Keratinocyte (primary cell): ENCODE results near the gene PCNX1. TPM values are rescaled to one million over a fixed set of nuclear protein-coding genes. Genes with fewer than 3 reads are reported as not detected.

ENCODE experiments used
- DNase-seq: peaks from one replicate; pipeline ENCODE4 v3.0.0-alpha.2; 2011; ENCODE audit warnings: low read depth, missing footprints, low spot score
- FAIRE-seq: peaks from 2 replicates; lab custom pipeline; 2011; peaks lifted over from hg19 to GRCh38; lab: Jason Lieb, UNC
- H2AFZ ChIP-seq: 2 replicates; pipeline ENCODE4 v1.6.0; 2012; ENCODE audit warnings: low read length, control low read depth, inconsistent platforms; ENCODE audit not compliant: control insufficient read depth
- H3K27ac ChIP-seq: 2 replicates; pipeline ENCODE4 v1.5.1; 2011; ENCODE audit warnings: low read length; ENCODE audit not compliant: control insufficient read depth, insufficient read depth
- H3K27me3 ChIP-seq: 3 replicates; pipeline ENCODE4 v1.6.0; 2011; ENCODE audit warnings: low read length; ENCODE audit not compliant: control insufficient read depth, insufficient read depth; ENCODE audit errors: extremely low read depth
- H3K36me3 ChIP-seq, 2 experiments: 2 replicates in 1 of 2; 3 replicates in 1 of 2; pipeline ENCODE4 v1.5.1; 2011; ENCODE audit warnings: low read length in 2 of 2, mild to moderate bottlenecking in 1 of 2; ENCODE audit not compliant: control insufficient read depth in 2 of 2, insufficient read depth in 2 of 2; ENCODE audit errors: extremely low read depth in 1 of 2
- H3K4me1 ChIP-seq: 3 replicates; pipeline ENCODE4 v1.5.1; 2011; ENCODE audit warnings: low read length; ENCODE audit not compliant: control insufficient read depth, insufficient read depth; ENCODE audit errors: extremely low read depth
- H3K4me2 ChIP-seq: 3 replicates; pipeline ENCODE4 v1.6.0; 2011; ENCODE audit warnings: low read depth, low read length; ENCODE audit not compliant: control insufficient read depth, insufficient read depth; ENCODE audit errors: extremely low read depth
- H3K4me3 ChIP-seq, 3 experiments: fragments of 200-600 bp in 1 of 3; sonication (generic) in 1 of 3; 2 replicates in 2 of 3; 3 replicates in 1 of 3; pipeline ENCODE4 v1.5.1; 2011 to 2016; ENCODE audit warnings: low read length in 3 of 3, mild to moderate bottlenecking in 3 of 3, control low read depth in 2 of 3, inconsistent platforms in 1 of 3, low read depth in 1 of 3, mixed read lengths in 1 of 3, mixed run types in 1 of 3, moderate library complexity in 1 of 3; ENCODE audit not compliant: control insufficient read depth in 2 of 3, insufficient read depth in 2 of 3; ENCODE audit errors: extremely low read depth in 1 of 3
- H3K79me2 ChIP-seq: 2 replicates; pipeline ENCODE4 v1.6.0; 2012; ENCODE audit warnings: low read length; ENCODE audit not compliant: control insufficient read depth, insufficient read depth
- H3K9ac ChIP-seq: 3 replicates; pipeline ENCODE4 v1.6.0; 2011; ENCODE audit warnings: low read length; ENCODE audit not compliant: control insufficient read depth, insufficient read depth; ENCODE audit errors: extremely low read depth
- H3K9me1 ChIP-seq: 3 replicates; pipeline ENCODE4 v1.6.0; 2011; ENCODE audit warnings: low read length; ENCODE audit not compliant: control insufficient read depth, insufficient read depth; ENCODE audit errors: extremely low read depth
- H3K9me3 ChIP-seq: 2 replicates; pipeline ENCODE4 v1.5.1; 2012; ENCODE audit warnings: low read depth, low read length; ENCODE audit not compliant: control insufficient read depth
- H4K20me1 ChIP-seq: 3 replicates; pipeline ENCODE4 v1.6.0; 2011; ENCODE audit warnings: low read length; ENCODE audit not compliant: control insufficient read depth, insufficient read depth; ENCODE audit errors: extremely low read depth
- CTCF ChIP-seq, 3 experiments: IDR thresholded peaks in 1 of 3; conservative IDR thresholded peaks in 1 of 3; optimal IDR thresholded peaks in 1 of 3; 2 replicates in 2 of 3; 3 replicates in 1 of 3; pipeline versions ENCODE3 to v1.5.1; 2011; ENCODE audit warnings: low read length in 3 of 3, mild to moderate bottlenecking in 3 of 3, moderate library complexity in 2 of 3, control low read depth in 1 of 3, inconsistent platforms in 1 of 3; ENCODE audit not compliant: insufficient read depth in 2 of 3; ENCODE audit errors: extremely low read depth in 1 of 3
- EZH2 ChIP-seq: IDR thresholded peaks from one replicate; pipeline ENCODE4 v1.6.1; 2012; ENCODE audit warnings: inconsistent platforms, mild to moderate bottlenecking, low read length, moderate library complexity
- dilution Hi-C: fragments of 300-500 bp; cut with MboI; formaldehyde crosslinking; loops from one replicate; pipeline ENCODE4 v1.7.0; 2020; ENCODE audit warnings: low sequenced_read_pairs; ENCODE audit not compliant: extremely low pct_ligation_motif_present
- polyA plus RNA-seq, 5 experiments: library from polyadenylated mRNA; depleted of rRNA in 3 of 5; stranded (reverse) in 3 of 5; stranded (forward) in 1 of 5; unstranded in 1 of 5; fragments of >200 nt; gene quantifications; 1 replicate in 1 of 5; 2 replicates in 3 of 5; 3 replicates in 1 of 5; pipeline versions ENCODE4 v1.2.1 to v1.2.3, GENCODE V29; 2011 to 2012; ENCODE audit warnings: missing spikeins in 2 of 5, low read depth in 1 of 5, low replicate concordance in 1 of 5

Gene PCNX1
- polyA plus RNA-seq, 1 donor (not counting 4 experiments of a cell fraction or from before 2014, with no cell fraction given) = 39.8 TPM

DNA sequence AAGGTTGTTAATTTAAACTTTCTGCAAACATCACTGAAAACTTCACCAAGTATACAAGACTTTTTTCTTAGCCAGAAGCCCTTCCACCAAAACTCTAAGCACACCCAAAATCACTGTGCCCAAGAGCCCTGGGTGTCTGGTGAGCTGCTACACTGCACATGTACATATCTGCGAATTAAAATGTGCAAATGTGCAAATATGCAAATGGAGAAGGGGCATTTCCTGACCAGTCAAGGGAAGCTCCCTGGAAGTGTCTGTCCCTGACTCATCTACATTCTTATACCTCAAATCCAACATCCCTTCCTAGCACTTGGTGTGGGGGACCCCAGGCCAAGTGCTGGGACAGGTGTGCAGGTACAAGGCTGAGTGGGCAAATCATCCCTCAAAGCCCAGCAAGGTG lies 123.7 kb downstream of the PCNX1 start:
- dilution Hi-C loops = no loop called here

DNA sequence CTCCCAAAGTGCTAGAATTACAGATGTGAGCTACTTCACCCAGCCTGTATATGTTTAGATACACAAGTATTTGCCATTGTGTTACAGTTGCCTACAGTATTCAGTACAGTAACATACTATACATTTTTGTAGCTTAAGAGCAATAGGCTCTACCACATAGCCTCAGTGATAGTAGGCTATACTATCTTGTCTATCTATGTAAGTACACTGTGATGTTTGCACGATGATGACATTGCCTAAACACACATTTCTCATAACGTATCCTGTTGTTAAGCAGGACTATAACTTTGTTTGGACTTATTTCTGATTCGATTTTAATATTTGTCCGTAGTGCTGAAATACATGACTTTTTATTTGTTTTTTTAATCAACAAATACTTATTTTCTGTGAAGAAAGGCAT lies 129.2 kb downstream of the PCNX1 start:
- no peaks in the 10 kb centered on the region for H3K79me2 ChIP-seq
- no peak for FAIRE-seq
- no peaks in the 10 kb centered on the region for H3K9me3 ChIP-seq
- no peak overlapping the region for H3K4me2 ChIP-seq
- H3K4me1 ChIP-seq = no peaks in the 10 kb centered on the region
- no peak overlapping the region for H3K4me3 ChIP-seq
- H3K9ac ChIP-seq = no peak overlapping the region
- no peaks in the 10 kb centered on the region for H3K27me3 ChIP-seq
- TF ChIP-seq CTCF (optimal IDR thresholded peaks at IDR 0.05 in 1 of 3, IDR thresholded peaks at IDR 0.05 in 1 of 3, conservative IDR thresholded peaks at IDR 0.05 in 1 of 3; ENCODE audit: extremely low read depth in 1 of 3, insufficient read depth in 2 of 3, low read length in 3 of 3) = no peak
- TF ChIP-seq EZH2 = no peak
- H3K36me3 ChIP-seq = peaks cover 10 to 16% of the 10 kb centered on the region in 2 experiments
- H2AFZ ChIP-seq = no peak overlapping the region
- H3K9me1 ChIP-seq = no peaks in the 10 kb centered on the region
- DNase-seq = no peak
- dilution Hi-C loops = no loop called here
- H3K27ac ChIP-seq = no peak overlapping the region
- H4K20me1 ChIP-seq = no peaks in the 10 kb centered on the region

More for the DNA sequence above, 123.7 kb downstream of the PCNX1 start:
- peaks cover 8 to 21% of the 10 kb centered on the region in 2 experiments for H3K36me3 ChIP-seq
- no peak overlapping the region for H3K9ac ChIP-seq
- DNase-seq (no peak), FAIRE-seq (no peak)
- H3K79me2 ChIP-seq = no peaks in the 10 kb centered on the region
- H2AFZ ChIP-seq = no peak overlapping the region
- H3K27ac ChIP-seq = no peak overlapping the region
- no peaks in the 10 kb centered on the region for H3K27me3 ChIP-seq
- no peak overlapping the region for H3K4me3 ChIP-seq
- H3K4me1 ChIP-seq = no peaks in the 10 kb centered on the region
- TF ChIP-seq CTCF (optimal IDR thresholded peaks at IDR 0.05 in 1 of 3, IDR thresholded peaks at IDR 0.05 in 1 of 3, conservative IDR thresholded peaks at IDR 0.05 in 1 of 3; ENCODE audit: extremely low read depth in 1 of 3, insufficient read depth in 2 of 3, low read length in 3 of 3) (no peak), EZH2 (no peak)
- no peaks in the 10 kb centered on the region for H4K20me1 ChIP-seq
- no peaks in the 10 kb centered on the region for H3K9me1 ChIP-seq
- H3K4me2 ChIP-seq = no peak overlapping the region
- no peaks in the 10 kb centered on the region for H3K9me3 ChIP-seq
